K562 (cell line): ENCODE data around the gene PDK1. TPM values are rescaled to one million over a fixed set of nuclear protein-coding genes. Genes with fewer than 3 reads are reported as not detected.
A peak's percentile ranks its signal among the peaks of the same experiment; 100 is the strongest.

Experiments
- ATAC-seq: fragments of 200-7000 bp; cut with Tn5 transposase; 3 replicates; pipeline ENCODE4 v1.9.1; 2020; ENCODE audit warnings: moderate library complexity
- BruUV-seq: library from RNA; stranded (reverse); fragments of 400-500 nt; replicated peaks from 2 replicates; lab custom pipeline; 2021; lab: Mats Ljungman, UMichigan
- CTCF ChIA-PET: fragments of 300-600 bp; formaldehyde crosslinking; extraction: SDS; loops from one replicate; lab custom pipeline; 2021; ENCODE audit warnings: low intra/inter-chr PET ratio; lab: Yijun Ruan, JAX
- POLR2A ChIA-PET: fragments of 300-600, 350-650 bp; sonication (Branson Sonifier 250); formaldehyde crosslinking; extraction: SDS; loops from one replicate; lab custom pipeline; 2021; ENCODE audit warnings: antibody characterized with exemption, inconsistent platforms; lab: Yijun Ruan, JAX
- DNase-seq, 4 experiments: peaks; one replicate each; pipeline versions ENCODE4 v3.0.0 to v3.0.0-alpha.2; 2011 to 2018; ENCODE audit warnings: low spot score in 3 of 4, mixed read lengths in 3 of 4; ENCODE audit errors: extremely low read depth in 1 of 4
- FAIRE-seq: peaks from 2 replicates; lab custom pipeline; 2011; peaks lifted over from hg19 to GRCh38; lab: Jason Lieb, UNC
- H2AFZ ChIP-seq: 2 replicates; pipeline ENCODE4 v1.6.0; 2011; ENCODE audit warnings: low read depth, low read length, control low read depth, inconsistent platforms
- H3K27ac ChIP-seq: fragments of 200-600 bp; 3 replicates; pipeline ENCODE4 v1.8.0; 2011; ENCODE audit warnings: low read depth, mild to moderate bottlenecking, control low read depth, inconsistent platforms, low read length, moderate library complexity, mixed read lengths; ENCODE audit errors: extremely low read depth
- H3K27me3 ChIP-seq, 2 experiments: fragments of 300-600 bp in 1 of 2; 2 replicates in 1 of 2; 3 replicates in 1 of 2; pipeline versions ENCODE4 v1.6.0 to v1.8.0; 2011; ENCODE audit warnings: inconsistent platforms in 2 of 2, low read length in 2 of 2, mild to moderate bottlenecking in 1 of 2, mixed read lengths in 1 of 2, moderate library complexity in 1 of 2; ENCODE audit not compliant: control insufficient read depth in 2 of 2, insufficient read depth in 2 of 2
- H3K36me3 ChIP-seq: fragments of 300-600 bp; 3 replicates; pipeline ENCODE4 v1.8.0; 2011; ENCODE audit warnings: mild to moderate bottlenecking, low read length, inconsistent platforms; ENCODE audit not compliant: control insufficient read depth, insufficient read depth
- H3K4me1 ChIP-seq, 2 experiments: fragments of 200-600 bp in 1 of 2; replicated peaks in 1 of 2; 2 replicates in 1 of 2; 3 replicates in 1 of 2; pipeline versions ENCODE4 v1.5.1 to v1.8.0; 2011; ENCODE audit warnings: inconsistent platforms in 2 of 2, low read length in 2 of 2, mild to moderate bottlenecking in 1 of 2, mixed read lengths in 1 of 2, moderate library complexity in 1 of 2; ENCODE audit not compliant: control insufficient read depth in 2 of 2, insufficient read depth in 2 of 2
- H3K4me2 ChIP-seq: 2 replicates; pipeline ENCODE4 v1.6.1; 2011; ENCODE audit warnings: low read length, control low read depth, inconsistent platforms, mixed read lengths; ENCODE audit not compliant: insufficient read depth
- H3K4me3 ChIP-seq: fragments of 200-600 bp; sonication (generic), shearing (Covaris generic); 2 replicates; pipeline ENCODE4 v1.5.1; 2016; ENCODE audit warnings: control low read depth, inconsistent platforms
- H3K79me2 ChIP-seq: fragments of 200-600 bp; 3 replicates; pipeline ENCODE4 v1.8.0; 2011; ENCODE audit warnings: low read length, inconsistent platforms; ENCODE audit not compliant: control insufficient read depth, insufficient read depth
- H3K9ac ChIP-seq, 2 experiments: 2 replicates each; pipeline versions ENCODE4 v1.6.0 to v1.6.1; 2011; ENCODE audit warnings: low read depth in 2 of 2, low read length in 2 of 2, control low read depth in 1 of 2, inconsistent platforms in 1 of 2, mild to moderate bottlenecking in 1 of 2, mixed read lengths in 1 of 2; ENCODE audit not compliant: insufficient read depth in 1 of 2
- H3K9me1 ChIP-seq: one replicate; pipeline ENCODE4 v1.6.0; 2011; ENCODE audit warnings: inconsistent platforms, mild to moderate bottlenecking, low read length, moderate library complexity; ENCODE audit not compliant: control insufficient read depth, insufficient read depth
- H3K9me3 ChIP-seq: replicated peaks from 2 replicates; pipeline ENCODE4 v1.5.1; 2011; ENCODE audit warnings: low read depth, low read length, inconsistent platforms; ENCODE audit not compliant: control insufficient read depth, insufficient read depth
- H4K20me1 ChIP-seq: replicated peaks from 2 replicates; pipeline ENCODE4 v1.6.1; 2011; ENCODE audit warnings: low read length, inconsistent platforms, mixed read lengths; ENCODE audit not compliant: control insufficient read depth, insufficient read depth
- ATF3 ChIP-seq, 2 experiments: fragments of 450-650 bp in 1 of 2; sonication (generic) in 1 of 2; formaldehyde crosslinking in 1 of 2; IDR thresholded peaks in 1 of 2; conservative IDR thresholded peaks in 1 of 2; 2 replicates each; pipeline versions ENCODE4 v1.6.1 to v1.8.1; 2016 to 2023; ENCODE audit warnings: mild to moderate bottlenecking in 2 of 2, moderate library complexity in 2 of 2, inconsistent platforms in 1 of 2, missing genetic modification reagents in 1 of 2
- HMGXB4 ChIP-seq: sonication (generic); formaldehyde crosslinking; IDR thresholded peaks from 2 replicates; pipeline ENCODE4 v1.8.1; 2023; ENCODE audit warnings: mild to moderate bottlenecking, missing genetic modification reagents
- JUND ChIP-seq, 2 experiments: IDR thresholded peaks; 2 replicates in 1 of 2; 3 replicates in 1 of 2; pipeline ENCODE4 v1.6.1; 2011; ENCODE audit warnings: borderline replicate concordance in 2 of 2, low read depth in 2 of 2, low read length in 2 of 2, improper control_type of control experiment in 1 of 2, missing biosample characterization in 1 of 2, missing genetic modification characterization in 1 of 2, missing genetic modification reagents in 1 of 2
- MIER1 ChIP-seq: fragments of 450-650 bp; IDR thresholded peaks from 2 replicates; pipeline ENCODE4 v1.6.1; 2016; ENCODE audit warnings: antibody characterized with exemption, mild to moderate bottlenecking, low read depth
- WGBS: fragments of 100-300 bp; shearing (Covaris generic); methylation state at CpG from one replicate; pipeline ENCODE4 v1.1.6; 2016; ENCODE audit warnings: low coverage, mixed read lengths; ENCODE audit not compliant: insufficient coverage; ENCODE audit errors: missing lambda C conversion rate; 5-methylcytosine and 5-hydroxymethylcytosine counted together
- in situ Hi-C: fragments of 300-500 bp; cut with MboI; formaldehyde crosslinking; loops from 4 replicates; pipeline ENCODE4 v1.15.0; 2018; ENCODE audit warnings: inconsistent platforms, mixed read lengths
- intact Hi-C: fragments of 100-400 bp; cut with micrococcal nuclease; formaldehyde crosslinking; loops from 2 replicates; pipeline ENCODE4 v1.14.2; 2022
- polyA plus RNA-seq, 8 experiments: library from polyadenylated mRNA; depleted of rRNA in 4 of 8; stranded (reverse) in 5 of 8; unstranded in 3 of 8; fragments of >200 nt; fragmentation: Nextera tagmentation in 2 of 8; fragmentation: Illumina TruSeq in 1 of 8; extraction: Ambion mirVana in 2 of 8; extraction: Trizol in 1 of 8; gene quantifications; 2 replicates each; pipeline versions ENCODE4 v1.2.1 to v1.2.3, GENCODE V29; 2011 to 2014; ENCODE audit warnings: inconsistent platforms in 1 of 8, missing spikeins in 1 of 8
- total RNA-seq, 7 experiments: library from RNA; depleted of rRNA in 6 of 7; stranded (reverse); fragments of >200 nt in 6 of 7; fragmentation: Illumina TruSeq in 2 of 7; extraction: Trizol in 2 of 7; gene quantifications; 2 replicates each; pipeline versions ENCODE4 v1.2.1 to v1.2.3, GENCODE V29; 2011 to 2021; ENCODE audit warnings: low replicate concordance in 1 of 7

PDK1 gene
- total and polyA plus RNA-seq, 9 of the 15 experiments (the other 6 are each of a cell fraction or from before 2014, with no cell fraction given): 3.5 to 176 (median 13.9) TPM

- TF ChIP-seq HMGXB4 (CRISPR knock-in tag): no peak
Observed at GRCh38 chr2:172513935-172514586, 41.8 kb upstream of the PDK1 start (continued).

GRCh38 chr2:172516299-172516698 is 39.6 kb upstream of the PDK1 start:
- no peak for FAIRE-seq

More at GRCh38 chr2:172516299-172516698, 39.6 kb upstream of the PDK1 start:
- Histone ChIP-seq H3K4me1 (peaks cover 5 to 10% of the 10 kb centered on the region in 2 experiments), H3K79me2 (no peaks in the 10 kb centered on the region), H3K9me1 (no peaks in the 10 kb centered on the region), H3K27me3 (no peaks in the 10 kb centered on the region; a peak in 1 of 5 replicates), H3K27ac (no peak overlapping the region), H3K4me2 (no peak overlapping the region), H2AFZ (no peak overlapping the region), H3K9me3 (peaks cover 24% of the 10 kb centered on the region), H3K9ac (no peak overlapping the region), H4K20me1 (no peaks in the 10 kb centered on the region), H3K4me3 (no peak overlapping the region), H3K36me3 (no peaks in the 10 kb centered on the region)
- intact Hi-C loops: no loop called here
- no TSS peak for BruUV-seq
- in situ Hi-C loops: no loop called here
- TF ChIP-seq ATF3 (IDR thresholded peaks at IDR 0.05) (peak; percentile 69), ATF3 (CRISPR knock-in tag; conservative IDR thresholded peaks at IDR 0.05) (no peak), JUND (IDR thresholded peaks at IDR 0.05; ENCODE audit: borderline replicate concordance, low read depth, low read length) (0 out of 2 replicates have a peak, but pooled peaks have one; percentile 9), JUND (tag; IDR thresholded peaks at IDR 0.05; ENCODE audit: borderline replicate concordance, low read depth, low read length) (peak; percentile 25; the same call in 1 of the 3 replicates), MIER1 (no peak)
- ATAC-seq: no peak
- no peak for DNase-seq
- ChIA-PET POLR2A (interaction anchor here (1.0 kb wide), 1 partner anchor 38 kb away, joined by 3 read pairs; no protein-coding TSS in a partner anchor), CTCF (no interaction called here)
- WGBS: 0% methylated on average over 1 of the region's 1 CpG
